Activated T-cell treated with anti-CD3 and anti-CD28 coated beads, Interleukin-2, amount 50 U/mL, for 72 hours (primary cell): ENCODE data around the gene MAP2K4. TPM values are rescaled to one million over a fixed set of nuclear protein-coding genes. Genes with fewer than 3 reads are reported as not detected.

ENCODE experiments used
- ATAC-seq, 2 donors: fragments of 150-1000 bp; cut with Tn5 transposase; replicated peaks in 1 of 2; 2 replicates each; pipeline ENCODE4 v1.10.0; 2021; ENCODE audit warnings: moderate library complexity in 2 of 2, mild to moderate bottlenecking in 1 of 2
- DNase-seq, 2 donors: peaks; one replicate each; pipeline ENCODE4 v3.0.0; 2021 to 2022; ENCODE audit warnings: mixed read lengths in 1 of 2
- H3K27ac Mint-ChIP-seq: one replicate; pipeline ENCODE4 v1.8.0; 2022; ENCODE audit warnings: mild to moderate bottlenecking, moderate library complexity, mixed read lengths
- H3K27me3 Mint-ChIP-seq: one replicate; pipeline ENCODE4 v1.8.0; 2022; ENCODE audit warnings: low read depth, mixed read lengths
- H3K36me3 Mint-ChIP-seq, 2 donors: one replicate each; pipeline ENCODE4 v1.8.0; 2022; ENCODE audit warnings: mixed read lengths in 2 of 2, mild to moderate bottlenecking in 1 of 2; ENCODE audit not compliant: insufficient read depth in 2 of 2
- H3K4me1 Mint-ChIP-seq: one replicate; pipeline ENCODE4 v1.8.0; 2022; ENCODE audit warnings: low read depth, mixed read lengths
- H3K4me3 Mint-ChIP-seq, 2 donors: one replicate each; pipeline ENCODE4 v1.8.0; 2022; ENCODE audit warnings: mild to moderate bottlenecking in 2 of 2, mixed read lengths in 2 of 2, moderate library complexity in 2 of 2
- H3K9me3 Mint-ChIP-seq, 2 donors: one replicate each; pipeline ENCODE4 v1.8.0; 2022; ENCODE audit warnings: mixed read lengths in 2 of 2
- total RNA-seq, 2 donors: library from RNA; stranded (reverse); gene quantifications; one replicate each; pipeline ENCODE4 v1.2.3, GENCODE V29; 2022

MAP2K4 gene
- total RNA-seq, 2 donors from 2014 or later, result 24.9 to 29.1 TPM

DNA sequence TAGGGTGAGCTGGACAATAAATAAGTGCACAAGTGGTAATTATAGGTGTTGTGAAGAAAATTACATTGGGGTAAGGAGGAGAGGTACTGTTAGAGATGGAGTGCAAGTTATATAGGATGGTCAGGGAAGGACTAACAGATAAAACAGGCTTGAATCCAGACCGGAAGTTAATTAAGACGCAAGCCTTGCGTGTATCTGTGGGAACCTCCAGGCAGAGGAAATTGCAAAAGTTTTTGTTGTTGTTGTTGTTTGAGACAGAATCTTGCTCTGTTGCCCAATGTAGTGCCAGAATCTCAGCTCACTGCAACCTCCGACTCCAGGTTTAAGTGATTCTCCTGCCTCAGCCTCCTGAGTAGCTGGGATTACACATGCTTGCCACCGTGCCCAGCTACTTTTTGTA lies 21.0 kb upstream of the MAP2K4 start:
- Mint-ChIP-seq H3K27me3 (no peaks in the 10 kb centered on the region), H3K4me3 (no peak overlapping the region), H3K9me3 (peaks cover 0 to 6% of the 10 kb centered on the region in 2 donors), H3K27ac (no peak overlapping the region), H3K4me1 (peaks cover 16% of the 10 kb centered on the region), H3K36me3 (peaks cover 4 to 6% of the 10 kb centered on the region in 2 donors)
- DNase-seq (no peak), ATAC-seq (no peak)

GRCh38 chr17:12007466-12007865 lies 13.2 kb upstream of the MAP2K4 start:
- no peaks in the 10 kb centered on the region for H3K4me1 Mint-ChIP-seq
- no peaks in the 10 kb centered on the region for H3K36me3 Mint-ChIP-seq
- no peak overlapping the region for H3K27ac Mint-ChIP-seq
- H3K4me3 Mint-ChIP-seq, result no peak overlapping the region
- ATAC-seq (no peak), DNase-seq (no peak)
- H3K9me3 Mint-ChIP-seq, result no peaks in the 10 kb centered on the region
- peaks cover 6% of the 10 kb centered on the region for H3K27me3 Mint-ChIP-seq

GRCh38 chr17:12021623-12022140 lies 1.0 kb downstream of the MAP2K4 start:
- Mint-ChIP-seq H3K27ac (peak overlapping the region; percentile 76), H3K9me3 (no peaks in the 10 kb centered on the region), H3K4me3 (peak overlapping the region; percentile 76 to 91), H3K4me1 (peaks cover 55% of the 10 kb centered on the region), H3K27me3 (peaks cover 7% of the 10 kb centered on the region), H3K36me3 (peaks cover 0 to 5% of the 10 kb centered on the region in 2 donors)
- ATAC-seq (no peak), DNase-seq (no peak)

DNA sequence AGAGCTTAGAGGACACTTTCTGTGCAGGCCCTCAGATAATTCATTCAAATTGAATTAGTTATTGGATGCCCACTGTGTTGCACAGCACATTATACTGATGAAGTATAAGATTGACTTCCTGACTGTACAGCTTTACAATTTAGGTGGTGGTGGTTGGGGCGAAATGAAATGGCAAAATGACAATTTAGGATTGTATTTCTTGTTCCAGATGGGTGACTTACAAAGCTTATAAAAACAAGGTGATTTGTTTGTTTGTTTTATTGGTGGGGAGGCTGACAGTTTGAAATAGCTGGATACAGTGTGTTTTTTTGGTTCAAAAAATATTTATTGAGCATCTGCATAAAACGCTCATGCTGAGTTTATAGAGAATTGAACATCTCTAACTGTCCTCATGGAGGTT lies 1.6 kb downstream of the MAP2K4 start:
- Mint-ChIP-seq H3K27me3 (peaks cover 7% of the 10 kb centered on the region), H3K4me3 (peak overlapping the region; percentile 76 to 91), H3K27ac (peak overlapping the region; percentile 76), H3K4me1 (peaks cover 62% of the 10 kb centered on the region), H3K9me3 (no peaks in the 10 kb centered on the region), H3K36me3 (peaks cover 0 to 5% of the 10 kb centered on the region in 2 donors)
- ATAC-seq (no peak), DNase-seq (no peak)

DNA sequence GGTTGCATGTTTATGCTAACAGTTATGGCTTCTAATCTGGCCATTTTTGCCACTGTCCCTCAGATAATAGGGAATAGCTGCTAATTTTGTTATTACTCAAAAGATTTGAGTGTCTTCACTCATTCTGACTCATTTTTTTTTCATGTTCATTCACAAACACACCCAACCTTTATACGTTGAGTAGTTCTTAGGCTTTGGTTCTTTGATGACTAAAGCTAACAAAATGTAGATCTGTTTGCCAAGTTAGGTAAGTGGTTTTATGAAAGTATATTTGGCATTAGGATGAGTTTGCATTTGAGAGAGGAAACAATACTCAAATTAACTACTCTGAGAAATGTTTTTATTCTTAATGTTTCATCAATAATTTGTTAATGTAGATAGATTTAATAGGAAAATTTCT lies 3.6 kb downstream of the MAP2K4 start:
- peaks cover 78% of the 10 kb centered on the region for H3K4me1 Mint-ChIP-seq
- no peak overlapping the region for H3K27ac Mint-ChIP-seq
- no peaks in the 10 kb centered on the region for H3K9me3 Mint-ChIP-seq
- DNase-seq (no peak), ATAC-seq (no peak)
- H3K27me3 Mint-ChIP-seq, result peaks cover 7% of the 10 kb centered on the region
- H3K4me3 Mint-ChIP-seq, result peak overlapping the region in 1 of 2 donors; percentile 3
- H3K36me3 Mint-ChIP-seq, result peaks cover 0 to 5% of the 10 kb centered on the region in 2 donors

DNA sequence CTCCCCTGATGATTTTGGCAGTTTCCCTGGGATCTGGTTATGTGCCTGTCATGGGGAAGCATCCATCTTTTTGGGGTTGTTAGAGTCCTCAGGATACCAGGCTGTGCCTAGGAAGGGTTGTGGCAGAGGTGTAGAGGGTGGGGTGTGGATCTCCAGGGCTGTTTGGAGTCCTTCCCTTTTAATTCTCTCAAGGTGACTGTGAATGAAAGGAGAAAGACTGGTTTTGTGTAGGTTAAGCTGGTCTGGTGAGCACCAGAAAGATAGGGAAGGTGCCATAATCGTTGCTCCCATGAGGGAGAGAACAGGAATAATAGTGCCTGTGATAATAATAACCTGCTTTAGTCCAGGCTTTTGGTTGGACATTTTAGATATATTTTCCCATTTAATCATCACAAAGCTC lies 7.0 kb downstream of the MAP2K4 start:
- Mint-ChIP-seq H3K9me3 (no peaks in the 10 kb centered on the region), H3K4me1 (peaks cover 72% of the 10 kb centered on the region)

GRCh38 chr17:12028611-12029010 lies 7.9 kb downstream of the MAP2K4 start:
- ATAC-seq, result no peak
- Mint-ChIP-seq H3K4me3 (no peak overlapping the region), H3K27me3 (no peaks in the 10 kb centered on the region), H3K9me3 (no peaks in the 10 kb centered on the region), H3K27ac (no peak overlapping the region), H3K36me3 (peaks cover 0 to 5% of the 10 kb centered on the region in 2 donors), H3K4me1 (peaks cover 64% of the 10 kb centered on the region)
- DNase-seq, result no peak

More for the DNA sequence above, 7.0 kb downstream of the MAP2K4 start:
- H3K27ac Mint-ChIP-seq, result no peak overlapping the region
- no peaks in the 10 kb centered on the region for H3K27me3 Mint-ChIP-seq
- H3K36me3 Mint-ChIP-seq, result peaks cover 0 to 5% of the 10 kb centered on the region in 2 donors
- no peak overlapping the region for H3K4me3 Mint-ChIP-seq
- no peak for ATAC-seq
- no peak for DNase-seq

DNA sequence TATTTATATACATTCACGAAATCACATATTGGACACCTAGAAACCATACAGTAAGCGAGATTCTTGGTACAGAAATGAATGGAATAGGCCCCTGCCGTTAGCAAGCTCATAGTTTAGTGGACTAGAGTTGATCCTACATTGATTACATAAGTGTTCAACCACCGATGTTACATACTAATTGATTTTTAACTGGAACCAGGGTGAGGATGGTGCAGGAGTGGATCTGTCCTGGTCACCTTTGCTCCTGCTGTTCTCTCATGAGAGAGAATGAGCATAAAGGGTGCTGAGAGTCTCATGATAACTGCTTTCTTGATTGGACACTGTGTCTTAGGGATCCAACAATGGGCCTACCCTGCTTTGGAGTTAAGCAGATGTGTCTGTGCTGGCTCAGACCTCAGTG lies 13.9 kb downstream of the MAP2K4 start:
- Mint-ChIP-seq H3K27me3 (no peaks in the 10 kb centered on the region), H3K9me3 (no peaks in the 10 kb centered on the region), H3K27ac (no peak overlapping the region), H3K4me3 (no peak overlapping the region), H3K4me1 (peaks cover 31% of the 10 kb centered on the region), H3K36me3 (peaks cover 0 to 3% of the 10 kb centered on the region in 2 donors)
- ATAC-seq (no peak), DNase-seq (no peak)

DNA sequence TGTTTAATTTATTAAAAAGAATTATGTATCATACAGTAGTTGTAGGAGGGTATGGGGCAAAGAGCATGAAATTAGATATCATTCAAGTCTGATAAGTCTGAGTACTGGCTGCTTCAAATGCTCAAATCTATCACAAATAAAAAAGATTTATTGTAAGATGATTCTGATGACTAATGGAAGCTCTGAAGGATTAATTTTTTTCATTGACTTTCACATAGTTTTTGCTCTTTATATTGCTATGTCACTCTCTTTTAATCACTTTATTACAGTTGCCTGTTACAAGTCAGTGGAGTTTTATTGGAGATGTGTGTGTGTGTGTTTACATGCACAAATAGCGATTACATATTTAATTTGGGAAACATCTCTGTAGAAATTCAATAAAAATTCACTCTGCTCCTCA lies 15.0 kb downstream of the MAP2K4 start:
- Mint-ChIP-seq H3K27me3 (no peaks in the 10 kb centered on the region), H3K9me3 (no peaks in the 10 kb centered on the region), H3K27ac (no peak overlapping the region), H3K36me3 (peaks cover 0 to 3% of the 10 kb centered on the region in 2 donors), H3K4me1 (peaks cover 36% of the 10 kb centered on the region), H3K4me3 (no peak overlapping the region)
- DNase-seq (no peak), ATAC-seq (no peak)

DNA sequence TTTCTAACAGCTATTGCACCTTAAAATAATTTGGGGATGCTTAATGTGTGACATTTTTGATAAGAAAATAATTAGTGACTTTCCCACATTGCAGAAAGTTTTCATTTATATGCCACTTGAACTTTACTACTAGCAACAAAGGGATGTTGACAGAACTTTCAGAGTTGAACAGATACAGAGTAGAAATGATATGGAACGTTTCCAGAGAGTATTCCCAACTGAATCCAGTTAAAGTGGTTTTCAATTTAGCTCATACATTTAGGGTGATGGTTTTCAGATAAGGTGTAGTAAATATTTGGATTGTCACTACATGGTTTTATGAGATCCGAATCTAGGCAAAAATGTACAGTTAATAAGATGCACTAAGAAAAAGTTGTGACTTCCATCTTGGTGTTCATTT lies 17.3 kb downstream of the MAP2K4 start:
- Mint-ChIP-seq H3K27ac (no peak overlapping the region), H3K9me3 (no peaks in the 10 kb centered on the region), H3K4me1 (peaks cover 36% of the 10 kb centered on the region), H3K36me3 (peaks cover 0 to 3% of the 10 kb centered on the region in 2 donors), H3K4me3 (no peak overlapping the region), H3K27me3 (no peaks in the 10 kb centered on the region)
- DNase-seq (no peak), ATAC-seq (no peak)

- DNase-seq, result no peak
- Mint-ChIP-seq H3K4me1 (peaks cover 33% of the 10 kb centered on the region), H3K36me3 (no peaks in the 10 kb centered on the region), H3K9me3 (no peaks in the 10 kb centered on the region), H3K27ac (no peak overlapping the region), H3K4me3 (no peak overlapping the region), H3K27me3 (no peaks in the 10 kb centered on the region)
- no peak for ATAC-seq
These were observed 19.8 kb downstream of the MAP2K4 start for GRCh38 chr17:12040478-12040877.

GRCh38 chr17:12041312-12041711 lies 20.6 kb downstream of the MAP2K4 start:
- H3K4me1 Mint-ChIP-seq, result peaks cover 41% of the 10 kb centered on the region
- H3K4me3 Mint-ChIP-seq, result peak overlapping the region in 1 of 2 donors; percentile 67
- no peaks in the 10 kb centered on the region for H3K9me3 Mint-ChIP-seq
- H3K36me3 Mint-ChIP-seq, result no peaks in the 10 kb centered on the region
- H3K27me3 Mint-ChIP-seq, result no peaks in the 10 kb centered on the region
- DNase-seq, result peak in 1 of 2 donors; percentile 7
- peak; percentile 60 to 66 for ATAC-seq
- H3K27ac Mint-ChIP-seq, result no peak overlapping the region

- no peak overlapping the region for H3K4me3 Mint-ChIP-seq
- no peak overlapping the region for H3K27ac Mint-ChIP-seq
- H3K9me3 Mint-ChIP-seq, result no peaks in the 10 kb centered on the region
- no peak for DNase-seq
- no peak for ATAC-seq
- H3K27me3 Mint-ChIP-seq, result no peaks in the 10 kb centered on the region
- H3K4me1 Mint-ChIP-seq, result peaks cover 45% of the 10 kb centered on the region
- H3K36me3 Mint-ChIP-seq, result no peaks in the 10 kb centered on the region
These were observed 23.0 kb downstream of the MAP2K4 start for GRCh38 chr17:12043702-12044101.

GRCh38 chr17:12046786-12047185 lies 26.1 kb downstream of the MAP2K4 start:
- no peaks in the 10 kb centered on the region for H3K9me3 Mint-ChIP-seq
- no peaks in the 10 kb centered on the region for H3K36me3 Mint-ChIP-seq
- ATAC-seq, result no peak
- no peaks in the 10 kb centered on the region for H3K27me3 Mint-ChIP-seq
- H3K27ac Mint-ChIP-seq, result peak overlapping the region; percentile 31
- no peak overlapping the region for H3K4me3 Mint-ChIP-seq
- DNase-seq, result no peak
- H3K4me1 Mint-ChIP-seq, result peaks cover 49% of the 10 kb centered on the region
